ENCODE measurements around the gene IL1RN.

The IL1RN gene

GRCh38 chr2:113104054-113104611, 23.3 kb upstream of the IL1RN start:
- no peak for DNase-seq

- DNase-seq: no peak
Measured at GRCh38 chr2:113105047-113105785, 22.2 kb upstream of the IL1RN start.

- DNase-seq: no peak
Measured at GRCh38 chr2:113111121-113111520, 16.3 kb upstream of the IL1RN start.

- no peak for DNase-seq
Measured at GRCh38 chr2:113111823-113112287, 15.5 kb upstream of the IL1RN start.

GRCh38 chr2:113112441-113112840, 15.0 kb upstream of the IL1RN start:
- DNase-seq: no peak

- DNase-seq: no peak
Measured at GRCh38 chr2:113112871-113113270, 14.5 kb upstream of the IL1RN start.

- no peak for DNase-seq
Measured at GRCh38 chr2:113113807-113114206, 13.6 kb upstream of the IL1RN start.

GRCh38 chr2:113114224-113114945, 13.0 kb upstream of the IL1RN start:
- DNase-seq: no peak

GRCh38 chr2:113114996-113115395, 12.4 kb upstream of the IL1RN start:
- DNase-seq: no peak

- no peak for DNase-seq
Measured at GRCh38 chr2:113116100-113116958, 11.1 kb upstream of the IL1RN start.

- no peak for DNase-seq
Measured at GRCh38 chr2:113117541-113118262, 9.7 kb upstream of the IL1RN start.

- DNase-seq: no peak
Measured at GRCh38 chr2:113118263-113118657, 9.1 kb upstream of the IL1RN start.

GRCh38 chr2:113119111-113119510, 8.3 kb upstream of the IL1RN start:
- DNase-seq: no peak

GRCh38 chr2:113120861-113121260, 6.5 kb upstream of the IL1RN start:
- DNase-seq: no peak

- DNase-seq: no peak
Measured at GRCh38 chr2:113122364-113122763, 5.0 kb upstream of the IL1RN start.

GRCh38 chr2:113123726-113124125, 3.7 kb upstream of the IL1RN start:
- no peak for DNase-seq

- no peak for DNase-seq
Measured at GRCh38 chr2:113124181-113124961, 3.0 kb upstream of the IL1RN start.

- no peak for DNase-seq
Measured at GRCh38 chr2:113124984-113125855, 2.2 kb upstream of the IL1RN start.

GRCh38 chr2:113127646-113128570, 510 bp downstream of the IL1RN start:
- DNase-seq: no peak

All from NCI-H187 treated with DMSO at 0.1 percent for 48 hours (cell line).